GM18508 (cell line): Measurements from ENCODE around the gene LMX1B.

ENCODE experiments used
- ATAC-seq: cut with Tn5 transposase; IDR thresholded peaks from one replicate; pipeline ENCODE4 v1.9.1; 2021; ENCODE audit warnings: moderate number of reproducible peaks; ENCODE audit not compliant: insufficient read depth, unreplicated experiment

The LMX1B gene

DNA sequence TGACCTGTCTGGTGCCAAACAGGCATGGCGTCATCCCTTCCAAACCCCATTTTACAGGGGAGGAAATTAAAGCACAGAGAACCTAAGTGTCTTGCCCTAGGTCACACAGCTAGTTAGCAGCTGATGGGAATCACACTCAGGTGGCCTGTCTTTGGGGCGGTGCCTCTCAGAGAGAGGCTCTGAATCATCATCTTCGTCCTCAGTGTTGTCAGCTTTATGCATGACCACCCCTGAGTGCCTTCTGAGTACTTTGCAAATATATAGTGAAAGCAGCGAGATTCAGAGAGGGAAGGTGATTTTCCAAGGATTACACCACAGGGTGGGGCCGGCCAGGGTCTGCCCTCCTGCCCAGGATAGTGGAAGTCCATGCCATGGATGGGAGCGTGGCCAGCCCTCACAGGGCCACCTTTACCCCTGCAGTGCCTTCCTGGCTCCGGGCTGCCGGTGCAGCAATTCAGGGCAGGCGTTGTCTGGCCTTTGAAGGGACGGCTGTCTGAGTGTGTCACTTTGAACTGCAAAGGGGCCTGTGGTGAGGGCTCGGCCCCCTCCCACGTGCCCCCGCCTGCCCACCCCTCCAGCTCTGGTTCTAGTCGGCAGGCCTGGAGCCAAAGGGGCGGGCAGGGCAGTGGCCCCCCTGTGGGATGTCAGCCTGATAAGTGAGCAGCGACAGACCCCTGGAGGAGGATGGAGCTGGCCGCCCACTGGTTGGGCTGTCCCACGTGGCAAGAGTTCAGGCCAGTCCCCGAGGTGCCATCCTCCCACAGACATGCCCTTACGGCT lies 16.9 kb downstream of the LMX1B start:
- ATAC-seq = no peak

GRCh38 chr9:126631254-126631653 lies 17.5 kb downstream of the LMX1B start:
- no peak for ATAC-seq

GRCh38 chr9:126633881-126634558 lies 20.3 kb downstream of the LMX1B start:
- no peak for ATAC-seq

DNA sequence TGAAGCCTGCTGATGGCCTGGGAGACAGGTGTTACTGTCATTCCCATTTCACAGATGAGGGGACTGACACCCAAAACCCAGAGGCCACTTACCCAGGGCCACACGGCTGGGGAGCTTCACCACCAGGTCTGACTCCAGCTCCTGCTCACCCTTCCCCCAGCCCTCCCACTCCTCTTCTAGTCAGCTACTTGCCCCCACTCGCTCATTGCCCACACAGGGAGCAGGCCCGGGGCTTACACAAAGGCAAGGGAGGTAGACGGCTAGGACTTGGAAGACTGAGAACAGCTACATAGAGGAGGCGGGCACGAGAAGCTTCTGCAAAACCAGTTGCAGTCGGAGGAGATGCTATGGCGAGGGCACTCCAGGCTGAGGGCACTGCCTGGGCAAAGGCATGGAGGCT lies 21.3 kb downstream of the LMX1B start:
- no peak for ATAC-seq

DNA sequence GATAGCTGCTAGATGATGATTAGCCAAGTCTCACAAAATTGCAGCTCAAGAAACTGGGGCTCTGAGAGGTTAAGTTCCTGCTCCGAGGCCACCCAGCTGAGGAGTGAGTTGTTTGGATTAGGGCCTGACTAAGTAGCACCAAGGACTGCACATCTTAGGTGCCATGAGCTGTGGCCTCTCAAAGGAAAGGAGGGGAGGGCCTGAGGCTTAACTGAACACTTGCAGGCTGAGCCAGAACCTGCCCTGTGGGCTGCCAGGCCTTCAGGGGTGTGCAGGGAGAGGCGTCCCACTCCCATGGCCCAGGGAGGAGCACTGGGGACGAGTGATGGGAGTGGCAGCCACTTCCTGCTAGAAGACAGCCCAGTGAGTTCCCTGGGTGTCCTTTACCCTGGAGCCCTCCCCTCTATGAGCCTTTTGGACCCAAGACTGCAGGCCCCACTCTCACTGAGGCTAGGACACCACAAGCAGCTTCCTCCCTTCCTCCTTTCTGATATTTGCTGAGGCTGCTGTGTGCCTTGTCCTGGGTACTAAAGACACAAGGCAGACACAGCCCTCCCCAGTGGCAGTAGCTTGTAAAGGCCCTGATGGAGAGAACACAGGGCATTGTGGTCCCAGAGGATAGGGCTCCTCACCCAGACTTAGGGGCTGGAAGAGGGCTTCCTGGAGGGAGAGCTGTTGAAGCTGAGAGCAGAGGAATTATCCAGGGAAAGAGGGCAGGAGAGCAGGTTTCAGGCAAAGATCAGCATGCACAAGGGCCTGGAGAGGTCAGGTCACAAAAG lies 22.1 kb downstream of the LMX1B start:
- ATAC-seq = no peak

DNA sequence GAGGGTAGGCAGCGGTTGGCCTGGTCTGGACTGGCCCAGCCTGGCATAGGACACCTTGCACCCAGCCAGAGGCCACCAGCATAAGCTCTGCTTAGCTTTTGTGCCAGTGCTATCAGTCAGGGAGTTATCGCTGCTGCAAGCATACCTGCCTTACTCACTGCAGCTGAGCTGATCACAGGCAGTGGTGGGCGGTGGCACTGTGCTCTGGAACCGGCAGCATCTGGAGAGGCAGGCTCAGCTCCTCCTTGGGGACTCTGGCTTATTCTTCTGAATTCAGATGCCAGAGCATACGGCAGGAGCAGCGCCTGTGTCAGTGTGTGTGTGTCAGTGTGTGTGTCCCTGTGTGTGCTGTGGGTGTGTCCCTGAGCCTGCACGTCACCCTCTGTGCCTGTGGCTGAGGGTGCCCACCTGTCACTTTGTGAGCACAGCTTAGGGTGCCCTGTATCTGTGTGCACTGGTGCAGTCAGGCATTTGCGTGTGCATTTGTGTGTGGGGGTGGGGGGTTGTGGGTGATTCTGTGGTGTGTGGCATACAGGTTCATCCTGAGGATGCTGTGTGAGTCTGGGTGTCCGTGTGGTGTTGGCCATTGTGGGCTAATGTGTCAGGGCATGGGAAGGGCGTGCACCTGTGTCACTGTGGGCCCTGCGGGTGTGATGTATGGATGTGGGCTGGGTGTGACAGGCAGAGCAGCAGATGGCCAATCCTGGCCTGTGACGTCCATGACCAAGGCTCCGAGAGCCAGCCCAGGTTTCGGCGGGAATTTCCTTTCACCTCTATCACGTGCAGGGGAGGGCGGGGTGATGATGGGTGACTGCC lies 23.5 kb downstream of the LMX1B start:
- ATAC-seq = no peak

GRCh38 chr9:126638571-126639132 lies 24.9 kb downstream of the LMX1B start:
- no peak for ATAC-seq

GRCh38 chr9:126639318-126640000 lies 25.7 kb downstream of the LMX1B start:
- no peak for ATAC-seq

- no peak for ATAC-seq
Observed at GRCh38 chr9:126641118-126641851, 27.6 kb downstream of the LMX1B start.

DNA sequence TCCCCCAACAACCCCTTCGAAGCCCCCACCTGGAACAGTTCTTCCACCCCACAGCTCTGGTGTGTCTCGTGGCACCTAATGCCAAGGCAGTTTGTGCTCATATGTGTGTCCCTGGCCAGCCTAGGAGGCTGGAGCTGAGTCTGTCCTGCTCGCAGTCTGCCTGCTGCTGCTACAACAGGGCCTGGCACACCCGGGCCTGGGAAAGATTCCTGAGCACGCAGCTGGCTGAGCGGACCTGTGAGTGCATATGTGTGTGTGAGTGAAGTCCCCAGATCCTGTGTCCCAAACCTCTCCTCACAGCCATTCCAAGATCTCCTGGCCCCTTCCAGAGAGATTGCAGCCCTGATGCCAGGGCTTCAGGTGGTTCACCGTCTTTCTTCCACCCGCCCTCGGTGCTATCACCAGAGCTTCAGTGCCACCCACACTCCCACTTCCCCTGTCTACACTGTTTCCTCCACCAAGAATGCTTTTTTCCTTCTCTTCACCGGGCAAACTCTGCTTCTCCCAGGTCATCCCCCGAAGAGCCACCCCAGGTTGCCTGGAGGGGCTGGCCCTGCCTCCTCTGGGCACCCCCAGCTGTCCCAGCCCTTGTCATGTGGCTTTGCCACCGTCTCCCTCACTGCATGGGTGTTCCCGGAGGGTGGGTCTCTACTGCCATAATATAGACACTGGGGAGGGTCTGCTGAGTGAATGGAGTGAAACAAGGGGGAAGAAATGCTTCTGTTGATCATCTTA lies 28.4 kb downstream of the LMX1B start:
- no peak for ATAC-seq

DNA sequence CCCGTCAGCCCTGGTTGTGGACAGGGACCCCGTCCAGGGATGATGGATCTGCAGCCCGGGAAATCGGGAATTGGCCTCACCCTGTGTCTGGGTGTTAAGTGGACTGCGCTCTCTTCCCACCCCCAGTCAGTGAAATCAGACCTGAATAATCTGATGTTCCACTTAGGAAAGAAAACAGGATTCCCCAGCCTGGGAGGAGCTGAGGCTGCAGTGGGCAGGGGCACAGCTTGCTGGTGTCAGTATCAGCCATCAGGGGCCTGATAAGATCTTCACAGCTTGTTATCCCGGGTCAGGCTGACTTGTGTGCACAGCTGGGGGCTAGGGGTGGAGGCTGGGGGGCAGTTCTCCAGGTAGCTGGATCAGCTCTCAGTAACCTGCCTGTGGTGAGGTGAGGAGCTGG lies 29.1 kb downstream of the LMX1B start:
- ATAC-seq = no peak

DNA sequence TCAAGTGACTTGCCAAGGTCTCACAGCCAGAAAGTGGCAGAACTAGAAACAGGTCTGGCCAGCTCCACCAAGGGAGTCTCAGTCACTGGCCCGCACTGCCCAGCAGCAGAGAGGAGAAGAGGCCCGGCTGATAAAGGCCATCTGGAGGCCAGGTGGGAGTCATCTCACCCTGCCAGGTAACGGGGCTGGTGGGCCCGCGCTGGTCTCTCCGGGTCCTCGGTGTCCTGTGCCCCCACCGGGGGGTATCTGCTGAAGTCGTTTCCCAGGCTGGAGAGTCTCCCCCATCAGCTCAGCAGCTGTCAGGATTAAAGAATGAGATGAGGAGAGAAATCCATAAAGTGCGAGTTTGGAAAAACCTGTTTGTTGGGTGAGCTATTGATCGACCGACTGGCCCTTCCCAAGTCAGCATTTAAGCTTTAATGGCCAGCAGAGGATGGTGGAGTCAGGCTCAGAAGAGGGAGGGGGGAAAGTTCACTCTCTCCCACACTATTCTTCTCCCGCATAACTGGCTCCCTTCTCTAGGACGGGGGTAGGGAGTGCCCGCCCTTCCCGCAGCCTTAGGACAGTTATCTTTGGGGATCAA lies 30.3 kb downstream of the LMX1B start:
- ATAC-seq = no peak

- ATAC-seq = no peak
Observed at GRCh38 chr9:126646162-126646561, 32.4 kb downstream of the LMX1B start.

- ATAC-seq = no peak
Observed at GRCh38 chr9:126647585-126648411, 34.1 kb downstream of the LMX1B start.

DNA sequence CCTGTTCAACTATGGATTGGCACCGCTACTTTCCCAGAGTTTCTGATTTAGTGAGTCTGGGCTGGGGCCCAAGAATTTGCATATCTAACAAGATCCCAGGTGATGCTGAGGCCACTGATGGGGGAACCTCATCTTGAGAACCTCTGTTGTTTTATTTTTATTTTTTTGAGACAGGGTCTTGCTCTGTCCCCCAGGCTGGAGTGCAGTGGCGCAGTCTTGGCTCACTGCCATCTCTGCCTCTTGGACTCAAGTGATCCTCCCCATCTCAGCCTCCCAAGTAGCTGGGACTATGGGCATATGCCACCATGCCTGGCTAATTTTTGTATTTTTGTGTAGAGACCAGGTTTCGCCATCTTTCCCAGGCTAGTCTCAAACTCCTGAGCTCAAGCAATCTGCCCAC lies 35.7 kb downstream of the LMX1B start:
- no peak for ATAC-seq

GRCh38 chr9:126650404-126651341 lies 36.9 kb downstream of the LMX1B start:
- no peak for ATAC-seq
